C4-2B (cell line): ENCODE data around the gene BCL11B.

Experiments
- H3K27ac ChIP-seq: fragments of 450-650 bp; 2 replicates; pipeline ENCODE4 v1.5.1; 2017
- ZFX ChIP-seq: fragments of 450-650 bp; IDR thresholded peaks from 2 replicates; pipeline ENCODE4 v1.6.1; 2017
- TF ChIP-seq, protein P1 (sequence below): fragments of 450-650 bp; conservative IDR thresholded peaks from 2 replicates; pipeline ENCODE4 v1.5.1; 2017; ENCODE audit warnings: mild to moderate bottlenecking

BCL11B gene

DNA sequence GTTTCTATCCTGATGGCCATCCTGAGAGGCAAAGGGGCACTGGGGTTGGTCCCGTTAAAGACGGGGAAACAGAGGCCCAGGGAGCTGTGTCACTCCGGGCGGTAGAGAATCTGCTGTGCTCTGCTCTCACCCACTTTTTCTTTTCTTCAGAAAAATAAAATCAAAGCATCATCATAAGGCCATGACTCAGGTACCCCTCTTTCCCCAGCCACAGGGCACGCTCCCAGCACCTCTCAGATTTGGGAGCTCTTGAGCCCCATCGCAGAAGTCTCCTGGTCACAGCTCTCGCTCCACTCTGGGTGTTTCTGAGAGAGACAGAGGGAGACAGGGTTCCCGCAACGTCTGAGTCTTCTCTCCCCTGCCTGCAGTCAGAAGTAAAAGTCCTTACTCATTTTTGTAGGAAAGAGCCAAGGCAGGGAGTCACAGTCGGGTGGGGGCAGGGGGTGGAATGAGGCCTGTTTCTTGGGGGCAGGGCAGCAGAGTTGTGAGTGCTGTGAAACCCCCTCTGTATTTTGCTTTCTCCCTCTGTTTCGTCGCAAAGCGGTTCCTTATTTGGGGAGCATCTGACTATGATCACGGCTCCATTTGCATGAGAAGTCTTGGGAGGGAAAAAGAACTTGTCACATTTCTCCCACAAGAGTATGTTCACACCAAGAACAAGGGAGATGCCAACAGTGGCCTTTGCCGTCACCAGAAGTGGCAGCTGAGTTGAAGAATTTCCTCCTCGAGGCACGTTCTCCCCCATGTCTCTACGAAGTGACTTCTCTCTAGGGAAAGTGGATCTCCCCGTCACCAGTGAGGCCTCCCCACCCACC is 139.0 kb downstream of the BCL11B start:
- H3K27ac ChIP-seq: no peak overlapping the region
- no peak for TF ChIP-seq ZFX
- TF ChIP-seq, protein P1, sequence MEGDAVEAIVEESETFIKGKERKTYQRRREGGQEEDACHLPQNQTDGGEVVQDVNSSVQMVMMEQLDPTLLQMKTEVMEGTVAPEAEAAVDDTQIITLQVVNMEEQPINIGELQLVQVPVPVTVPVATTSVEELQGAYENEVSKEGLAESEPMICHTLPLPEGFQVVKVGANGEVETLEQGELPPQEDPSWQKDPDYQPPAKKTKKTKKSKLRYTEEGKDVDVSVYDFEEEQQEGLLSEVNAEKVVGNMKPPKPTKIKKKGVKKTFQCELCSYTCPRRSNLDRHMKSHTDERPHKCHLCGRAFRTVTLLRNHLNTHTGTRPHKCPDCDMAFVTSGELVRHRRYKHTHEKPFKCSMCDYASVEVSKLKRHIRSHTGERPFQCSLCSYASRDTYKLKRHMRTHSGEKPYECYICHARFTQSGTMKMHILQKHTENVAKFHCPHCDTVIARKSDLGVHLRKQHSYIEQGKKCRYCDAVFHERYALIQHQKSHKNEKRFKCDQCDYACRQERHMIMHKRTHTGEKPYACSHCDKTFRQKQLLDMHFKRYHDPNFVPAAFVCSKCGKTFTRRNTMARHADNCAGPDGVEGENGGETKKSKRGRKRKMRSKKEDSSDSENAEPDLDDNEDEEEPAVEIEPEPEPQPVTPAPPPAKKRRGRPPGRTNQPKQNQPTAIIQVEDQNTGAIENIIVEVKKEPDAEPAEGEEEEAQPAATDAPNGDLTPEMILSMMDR: no peak

DNA sequence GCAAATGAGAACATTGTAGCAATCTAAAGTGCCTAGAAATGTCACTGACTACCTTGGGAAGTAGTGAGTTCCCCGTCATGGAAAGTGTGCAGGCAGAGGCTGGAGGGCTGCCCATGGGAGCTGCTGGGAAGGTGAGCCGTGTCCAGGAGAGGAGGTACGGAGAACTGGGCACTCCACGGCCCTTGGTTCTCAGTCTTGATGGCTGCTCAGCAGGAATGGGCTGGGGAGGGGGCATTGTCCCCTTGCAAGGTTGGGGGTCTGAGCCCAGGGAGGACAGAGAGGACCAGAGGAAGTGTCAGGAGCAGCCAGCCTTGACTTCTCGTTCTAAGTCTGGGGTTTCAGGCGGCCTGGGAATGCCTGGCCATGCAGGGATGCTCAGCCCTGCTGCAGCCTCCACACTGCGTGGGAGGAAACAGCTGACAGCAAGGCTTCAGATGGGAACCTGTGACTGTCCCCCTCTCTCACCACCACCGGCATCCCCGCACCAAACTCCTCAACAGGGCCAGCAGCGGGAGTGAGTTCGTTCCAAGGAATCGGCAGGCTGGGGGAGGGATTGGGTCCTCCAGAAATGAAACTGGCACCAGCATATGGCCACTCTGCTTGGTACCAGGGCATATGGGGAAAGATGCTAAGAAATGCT is 140.2 kb downstream of the BCL11B start:
- TF ChIP-seq, protein P1: no peak
- no peak for TF ChIP-seq ZFX
- H3K27ac ChIP-seq: no peak overlapping the region

DNA sequence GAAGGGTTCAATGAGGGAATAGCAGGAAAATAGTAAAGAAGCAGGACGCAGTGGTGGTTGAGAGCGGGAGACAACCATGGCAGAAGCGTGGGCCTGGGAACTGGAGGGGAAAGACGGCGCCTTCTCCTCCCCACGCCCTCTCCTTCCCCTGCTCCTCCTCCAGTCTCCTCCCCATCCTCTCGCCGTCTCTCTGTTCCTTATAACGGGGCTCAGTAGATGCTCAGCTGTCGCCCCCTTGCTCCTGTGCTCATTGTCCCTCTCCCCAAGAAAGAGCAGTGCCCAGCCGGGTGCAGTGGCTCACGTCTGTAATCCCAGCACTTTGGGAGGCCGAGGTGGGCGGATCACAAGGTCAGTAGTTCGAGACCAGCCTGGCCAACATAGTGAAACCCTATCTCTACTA is 142.0 kb downstream of the BCL11B start:
- TF ChIP-seq ZFX: no peak
- TF ChIP-seq, protein P1: no peak
- no peak overlapping the region for H3K27ac ChIP-seq

DNA sequence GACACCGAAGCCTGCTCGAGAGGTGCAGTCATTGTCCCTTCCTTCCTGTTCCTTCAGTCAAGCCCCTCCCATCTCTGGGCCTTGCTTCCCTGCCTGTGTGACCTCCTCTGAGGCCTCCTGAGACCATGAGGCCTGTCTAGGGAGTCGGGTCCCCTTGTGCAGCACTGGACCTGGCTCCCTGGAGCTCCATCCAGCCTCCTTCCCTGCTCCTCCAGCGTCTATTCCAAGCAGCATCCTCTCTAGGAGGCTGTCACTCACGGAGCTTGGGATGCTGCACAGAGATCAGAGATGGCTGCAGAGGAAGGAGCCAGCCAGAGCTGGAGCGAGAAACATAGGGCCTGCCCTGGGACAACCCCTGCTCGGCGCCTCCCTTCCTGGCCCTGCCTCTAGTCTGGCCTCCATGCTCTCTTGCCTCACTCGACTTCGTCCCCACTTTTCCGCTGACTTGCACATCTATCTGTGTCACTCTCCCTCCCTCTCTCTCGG is 142.7 kb downstream of the BCL11B start:
- TF ChIP-seq ZFX: no peak
- TF ChIP-seq, protein P1: no peak
- no peak overlapping the region for H3K27ac ChIP-seq

DNA sequence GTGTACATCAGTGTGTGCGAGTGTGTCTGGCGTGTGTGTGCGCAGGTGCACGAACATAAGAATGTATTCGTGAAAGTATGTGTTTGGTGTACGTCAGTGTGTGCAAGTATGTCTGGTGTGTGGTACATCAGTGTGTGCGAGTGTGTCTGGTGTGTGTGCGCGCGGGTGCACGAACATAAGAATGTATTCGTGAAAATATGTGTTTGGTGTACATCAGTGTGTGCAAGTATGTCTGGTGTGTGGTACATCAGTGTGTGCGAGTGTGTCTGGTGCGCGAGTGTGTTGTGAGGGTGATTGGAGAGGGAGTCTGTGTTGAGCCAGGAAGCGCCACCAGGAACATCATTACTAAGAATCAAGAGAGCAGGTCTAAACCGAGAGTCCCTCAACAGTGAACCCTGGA is 143.8 kb downstream of the BCL11B start:
- no peak overlapping the region for H3K27ac ChIP-seq
- TF ChIP-seq, protein P1: no peak
- no peak for TF ChIP-seq ZFX

DNA sequence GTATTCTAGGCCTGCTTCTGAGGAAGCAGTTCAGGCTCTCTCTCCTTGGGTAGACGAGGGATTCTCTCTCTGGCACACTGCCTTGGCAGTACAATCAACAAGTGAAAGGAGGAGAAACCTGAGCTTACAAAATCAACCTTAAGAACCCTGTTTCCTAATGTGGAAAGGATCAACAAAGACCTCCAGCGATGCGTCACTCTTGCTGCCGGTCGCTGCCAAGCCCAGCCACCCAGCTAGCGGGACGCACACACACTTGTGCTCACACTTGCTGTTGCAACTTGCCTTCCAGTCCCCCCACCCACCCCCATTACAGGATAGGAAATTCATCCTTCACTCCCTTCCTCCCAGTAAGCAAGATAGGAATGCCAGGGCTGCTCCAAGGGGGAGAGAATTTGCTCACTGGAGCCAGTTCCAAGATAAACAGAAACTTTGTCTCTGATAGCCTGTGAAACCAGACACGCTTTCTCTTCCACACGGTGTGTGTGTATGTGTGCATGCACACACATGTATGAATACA is 144.3 kb downstream of the BCL11B start:
- no peak overlapping the region for H3K27ac ChIP-seq
- TF ChIP-seq, protein P1: no peak
- no peak for TF ChIP-seq ZFX
